ENCODE measurements around the gene TPSG1. TPM values are rescaled to one million over a fixed set of nuclear protein-coding genes. Genes with fewer than 3 reads are reported as not detected.
"Not testable (repeated sequence)": the region's sequence is repeated elsewhere in the genome, so short reads cannot be mapped to it uniquely, and the experiment has no call there.

TPSG1 gene
- total RNA-seq, 4 donors from 2014 or later, result 0.31 to 3.0 TPM; not detected in 2

- H3K36me3 ChIP-seq, result peaks cover 0 to 10% of the 10 kb centered on the region in 2 donors
- not testable (repeated sequence) for H3K27me3 ChIP-seq, H3K9me3 ChIP-seq, H3K4me3 ChIP-seq
- H3K4me1 ChIP-seq, result peaks cover 0 to 27% (median 0%) of the 10 kb centered on the region in 3 donors
- peak; percentile 42 for ATAC-seq
- TF ChIP-seq POLR2AphosphoS5 (IDR thresholded peaks at IDR 0.05), result peak; percentile 30
- WGBS, 2 donors (ENCODE audit: low coverage in 1 of 2), result no CpG with 5 or more reads among the region's 24 CpGs
- peak overlapping the region in 3 of 4 donors; percentile 63 to 71 (median 66) for H3K27ac ChIP-seq
These were observed 752 bp upstream of the TPSG1 start for GRCh38 chr16:1225728-1226311.

- WGBS, 2 donors (ENCODE audit: low coverage in 1 of 2), result no CpG with 5 or more reads among the region's 9 CpGs
- Histone ChIP-seq H3K27me3 (no peaks in the 10 kb centered on the region), H3K4me1 (peaks cover 0 to 34% (median 0%) of the 10 kb centered on the region in 3 donors), H3K36me3 (peaks cover 0 to 23% of the 10 kb centered on the region in 2 donors), H3K27ac (peak overlapping the region in 3 of 4 donors; percentile 63 to 71 (median 66)), H3K4me3 (no peak overlapping the region), H3K9me3 (no peaks in the 10 kb centered on the region)
- no peak for ATAC-seq
- TF ChIP-seq POLR2AphosphoS5 (IDR thresholded peaks at IDR 0.05), result no peak
- TF ChIP-seq CTCF (IDR thresholded peaks at IDR 0.05), result no peak
- no peak for TF ChIP-seq EP300 (IDR thresholded peaks at IDR 0.05)
- no peak for TF ChIP-seq POLR2A (IDR thresholded peaks at IDR 0.05)
These were observed 510 bp downstream of the TPSG1 start for GRCh38 chr16:1224558-1224957.

GRCh38 chr16:1223355-1224214, 1.5 kb downstream of the TPSG1 start:
- H3K27me3 ChIP-seq, result no peaks in the 10 kb centered on the region
- TF ChIP-seq EP300 (IDR thresholded peaks at IDR 0.05) (no peak), CTCF (IDR thresholded peaks at IDR 0.05) (no peak), POLR2AphosphoS5 (IDR thresholded peaks at IDR 0.05) (no peak), POLR2A (IDR thresholded peaks at IDR 0.05) (no peak)
- peaks cover 0 to 34% (median 0%) of the 10 kb centered on the region in 3 donors for H3K4me1 ChIP-seq
- no peaks in the 10 kb centered on the region for H3K9me3 ChIP-seq
- ATAC-seq, result no peak
- no peak overlapping the region for H3K4me3 ChIP-seq
- H3K36me3 ChIP-seq, result peaks cover 0 to 33% of the 10 kb centered on the region in 2 donors
- H3K27ac ChIP-seq, result peak overlapping the region in 2 of 4 donors; percentile 66 to 71
- WGBS, 2 donors (ENCODE audit: low coverage in 1 of 2), result 20% methylated on average over 2 of the region's 38 CpGs; no CpG with 5 or more reads in 1 of the 2 donors

- Histone ChIP-seq H3K27ac (peak overlapping the region in 1 of 4 donors; percentile 43), H3K27me3 (no peaks in the 10 kb centered on the region)
- WGBS, 2 donors (ENCODE audit: low coverage in 1 of 2), result 80% methylated on average over 3 of the region's 25 CpGs; no CpG with 5 or more reads in 1 of the 2 donors
These were observed 2.3 kb downstream of the TPSG1 start for GRCh38 chr16:1222553-1223354.

More at GRCh38 chr16:1222553-1223354, 2.3 kb downstream of the TPSG1 start:
- no peak overlapping the region for H3K4me3 ChIP-seq
- no peaks in the 10 kb centered on the region for H3K9me3 ChIP-seq
- H3K4me1 ChIP-seq, result peaks cover 0 to 34% (median 0%) of the 10 kb centered on the region in 3 donors
- TF ChIP-seq EP300 (IDR thresholded peaks at IDR 0.05) (no peak), CTCF (IDR thresholded peaks at IDR 0.05) (no peak), POLR2A (IDR thresholded peaks at IDR 0.05) (no peak), POLR2AphosphoS5 (IDR thresholded peaks at IDR 0.05) (no peak)
- H3K36me3 ChIP-seq, result peaks cover 0 to 41% of the 10 kb centered on the region in 2 donors
- no peak for ATAC-seq
